WTC11 (cell line): ENCODE measurements around the gene COPS7A. TPM values are rescaled to one million over a fixed set of nuclear protein-coding genes. Genes with fewer than 3 reads are reported as not detected.

Experiments used
- total RNA-seq: library from RNA; stranded (reverse); gene quantifications from 3 replicates; pipeline ENCODE4 v1.2.3, GENCODE V29; 2021

The COPS7A gene
- total RNA-seq, 1 experiment from 2014 or later = 41.4 TPM

Other genes with a start within 250 kb of the COPS7A start
- gene MRPL51, start 230.8 kb upstream of the COPS7A start, total RNA-seq = 285 to 290 TPM (median 288 TPM) in 3 replicates
- gene NCAPD2, start 229.9 kb upstream of the COPS7A start, total RNA-seq = 131 to 141 TPM (median 133 TPM) in 3 replicates
- gene GAPDH, start 189.5 kb upstream of the COPS7A start, total RNA-seq = 4,276 to 4,694 TPM (median 4,682 TPM) in 3 replicates
- 14.1 to 15.4 TPM (median 14.5 TPM) in 3 replicates for gene IFFO1, start 168.0 kb upstream of the COPS7A start, total RNA-seq
- 68.4 to 79.4 TPM (median 72.4 TPM) in 3 replicates for gene NOP2, start 155.8 kb upstream of the COPS7A start, total RNA-seq
- 333 to 354 TPM (median 334 TPM) in 3 replicates for gene CHD4, start 116.7 kb upstream of the COPS7A start, total RNA-seq
- 0.20 to 0.57 TPM (median 0.48 TPM) in 3 replicates for gene LPAR5, start 88.1 kb upstream of the COPS7A start, total RNA-seq
- gene ACRBP, start 76.6 kb upstream of the COPS7A start, total RNA-seq = 2.1 to 4.2 TPM (median 3.2 TPM) in 3 replicates
- 23.0 to 27.4 TPM (median 26.7 TPM) in 3 replicates for gene ING4, start 60.9 kb upstream of the COPS7A start, total RNA-seq
- 63.8 to 64.7 TPM (median 64.4 TPM) in 3 replicates for gene ZNF384, start 34.7 kb upstream of the COPS7A start, total RNA-seq
- 7.7 to 9.9 TPM (median 8.2 TPM) in 3 replicates for gene PIANP, start 23.2 kb upstream of the COPS7A start, total RNA-seq
- gene MLF2, start 29.1 kb downstream of the COPS7A start, total RNA-seq = 226 to 236 TPM (median 229 TPM) in 3 replicates
- 370 to 539 TPM (median 525 TPM) in 3 replicates for gene PTMS, start 42.3 kb downstream of the COPS7A start, total RNA-seq
- gene LAG3, start 48.5 kb downstream of the COPS7A start, total RNA-seq = 2.4 to 2.6 TPM (median 2.6 TPM) in 3 replicates
- 2.5 to 3.3 TPM (median 2.7 TPM) in 3 replicates for gene CD4, start 65.5 kb downstream of the COPS7A start, total RNA-seq
- gene GPR162, start 97.8 kb downstream of the COPS7A start, total RNA-seq = 7.3 to 9.3 TPM (median 8.2 TPM) in 3 replicates
- 49.9 to 55.7 TPM (median 50.7 TPM) in 3 replicates for gene P3H3, start 104.4 kb downstream of the COPS7A start, total RNA-seq
- 14.0 to 16.5 TPM (median 14.3 TPM) in 3 replicates for gene GNB3, start 116.9 kb downstream of the COPS7A start, total RNA-seq
- 47.1 to 61.8 TPM (median 49.1 TPM) in 3 replicates for gene CDCA3, start 127.2 kb downstream of the COPS7A start, total RNA-seq
- gene USP5, start 128.1 kb downstream of the COPS7A start, total RNA-seq = 141 to 158 TPM (median 149 TPM) in 3 replicates
- 1,045 to 1,242 TPM (median 1,195 TPM) in 3 replicates for gene TPI1, start 143.5 kb downstream of the COPS7A start, total RNA-seq
- 21.2 to 25.5 TPM (median 22.7 TPM) in 3 replicates for gene SPSB2, start 149.3 kb downstream of the COPS7A start, total RNA-seq
- 3.1 to 5.3 TPM (median 4.9 TPM) in 3 replicates for gene LRRC23, start 180.8 kb downstream of the COPS7A start, total RNA-seq
- gene ENO2, start 190.5 kb downstream of the COPS7A start, total RNA-seq = 118 to 170 TPM (median 165 TPM) in 3 replicates
- 80.0 to 87.1 TPM (median 80.5 TPM) in 3 replicates for gene ATN1, start 203.9 kb downstream of the COPS7A start, total RNA-seq
- gene RNU7-1, start 219.8 kb downstream of the COPS7A start, total RNA-seq = not detected in 3 replicates
- gene C12orf57, start 220.0 kb downstream of the COPS7A start, total RNA-seq = 158 to 181 TPM (median 172 TPM) in 3 replicates
- gene PTPN6, start 227.3 kb downstream of the COPS7A start, total RNA-seq = 27.1 to 34.7 TPM (median 34.5 TPM) in 3 replicates
- 350 to 397 TPM (median 352 TPM) in 3 replicates for gene PHB2, start 246.6 kb downstream of the COPS7A start, total RNA-seq
- gene EMG1, start 246.9 kb downstream of the COPS7A start, total RNA-seq = 59.3 to 78.6 TPM (median 59.8 TPM) in 3 replicates